H1 (cell line): ENCODE results near the gene VWCE. TPM values are rescaled to one million over a fixed set of nuclear protein-coding genes. Genes with fewer than 3 reads are reported as not detected.

ENCODE experiments used
- BRCA1 ChIP-seq: IDR thresholded peaks from 2 replicates; pipeline ENCODE4 v1.6.1; 2012; ENCODE audit warnings: low read depth, low read length, improper control_type of control experiment
- CBX5 ChIP-seq: fragments of 300-800, 300-1000 bp; sonication (generic); IDR thresholded peaks from 2 replicates; pipeline ENCODE4 v1.7.1; 2016; ENCODE audit warnings: antibody characterized with exemption, low read length, low read depth
- CHD2 ChIP-seq: IDR thresholded peaks from 2 replicates; pipeline ENCODE4 v1.6.1; 2012; ENCODE audit warnings: low read length, improper control_type of control experiment
- CREB1 ChIP-seq: IDR thresholded peaks from 2 replicates; pipeline ENCODE4 v1.6.1; 2012; ENCODE audit warnings: inconsistent platforms
- CTBP2 ChIP-seq: IDR thresholded peaks from 2 replicates; pipeline ENCODE4 v1.7.0; 2011; ENCODE audit warnings: borderline replicate concordance, mild to moderate bottlenecking, moderate library complexity, mixed read lengths, low read length; ENCODE audit not compliant: insufficient read depth, insufficient read length
- EGR1 ChIP-seq: IDR thresholded peaks from 2 replicates; pipeline ENCODE4 v1.6.1; 2011; ENCODE audit warnings: low read depth, low read length, borderline replicate concordance
- EP300 ChIP-seq, 2 experiments: IDR thresholded peaks; 1 replicate in 1 of 2; 2 replicates in 1 of 2; pipeline ENCODE4 v1.6.1; 2011 to 2012; ENCODE audit warnings: low read depth in 2 of 2, low read length in 2 of 2, mild to moderate bottlenecking in 2 of 2, borderline replicate concordance in 1 of 2, inconsistent platforms in 1 of 2, moderate library complexity in 1 of 2
- EZH2 ChIP-seq: fragments of 200-600 bp; sonication (generic); IDR thresholded peaks from 2 replicates; pipeline ENCODE4 v1.7.1; 2012; ENCODE audit warnings: low read depth, mild to moderate bottlenecking, moderate library complexity, low read length, inconsistent platforms; ENCODE audit not compliant: severe bottlenecking
- HDAC6 ChIP-seq: IDR thresholded peaks from one replicate; pipeline ENCODE4 v1.7.1; 2012; ENCODE audit warnings: low read depth, mild to moderate bottlenecking, inconsistent platforms, low read length, moderate library complexity
- KDM5A ChIP-seq: fragments of 200-600 bp; IDR thresholded peaks from 2 replicates; pipeline ENCODE4 v1.7.1; 2012; ENCODE audit warnings: mild to moderate bottlenecking, low read length, inconsistent platforms, mixed read lengths
- NRF1 ChIP-seq: IDR thresholded peaks from 2 replicates; pipeline ENCODE4 v1.6.1; 2011; ENCODE audit warnings: mild to moderate bottlenecking, low read depth, low read length, improper control_type of control experiment
- POLR2AphosphoS5 ChIP-seq: IDR thresholded peaks from 2 replicates; pipeline ENCODE4 v1.6.1; 2011; ENCODE audit warnings: low read depth, low read length
- POU5F1 ChIP-seq: IDR thresholded peaks from 2 replicates; pipeline ENCODE4 v1.6.1; 2011; ENCODE audit warnings: low read depth, mild to moderate bottlenecking, low read length, moderate library complexity
- SIRT6 ChIP-seq: IDR thresholded peaks from one replicate; pipeline ENCODE4 v1.7.1; 2012; ENCODE audit warnings: low read length, inconsistent platforms
- SIX5 ChIP-seq: IDR thresholded peaks from 2 replicates; pipeline ENCODE4 v1.6.1; 2011; ENCODE audit warnings: mild to moderate bottlenecking, low read depth, low read length
- SP1 ChIP-seq: IDR thresholded peaks from 2 replicates; pipeline ENCODE4 v1.6.1; 2011; ENCODE audit warnings: low read depth, low read length
- SP2 ChIP-seq: IDR thresholded peaks from 2 replicates; pipeline ENCODE4 v1.6.1; 2012; ENCODE audit warnings: mild to moderate bottlenecking, low read length, inconsistent platforms
- TAF1 ChIP-seq: IDR thresholded peaks from 2 replicates; pipeline ENCODE4 v1.6.1; 2011; ENCODE audit warnings: mild to moderate bottlenecking, low read depth, low read length
- TCF12 ChIP-seq: IDR thresholded peaks from 2 replicates; pipeline ENCODE4 v1.6.1; 2011; ENCODE audit warnings: low read depth, mild to moderate bottlenecking, low read length
- ZNF274 ChIP-seq: IDR thresholded peaks from 2 replicates; pipeline ENCODE4 v1.7.0; 2012; ENCODE audit warnings: low read length, borderline replicate concordance; ENCODE audit errors: extremely low read depth
- polyA plus RNA-seq, 7 experiments: library from polyadenylated mRNA; depleted of rRNA in 3 of 7; stranded (reverse) in 5 of 7; unstranded in 2 of 7; fragments of >200 nt in 5 of 7; fragments of 200-250 nt in 2 of 7; gene quantifications; 1 replicate in 5 of 7; 2 replicates in 1 of 7; 4 replicates in 1 of 7; pipeline versions ENCODE4 v1.2.1 to v1.2.3, GENCODE V29; 2011 to 2013; ENCODE audit warnings: missing spikeins in 2 of 7, mixed read lengths in 2 of 7
- total RNA-seq: library from RNA; stranded (reverse); fragmentation: NEBNext Ultra II Directional; extraction: Animal tissue kit (Norgen Biotek cat#: 25700); gene quantifications from 2 replicates; pipeline ENCODE4 v1.2.1, GENCODE V29; 2021
- TF ChIP-seq, protein P1 (sequence below): IDR thresholded peaks from 2 replicates; pipeline ENCODE4 v1.6.1; 2011; ENCODE audit warnings: low read length, improper control_type of control experiment
- TF ChIP-seq, protein P2 (sequence below): IDR thresholded peaks from 2 replicates; pipeline ENCODE4 v1.6.1; 2012; ENCODE audit warnings: low read length, inconsistent platforms
- TF ChIP-seq, protein P3 (sequence below): IDR thresholded peaks from 2 replicates; pipeline ENCODE4 v1.6.1; 2012; ENCODE audit warnings: inconsistent platforms

The VWCE gene
- total and polyA plus RNA-seq, 2 of the 8 experiments (the other 6 are each of a cell fraction or from before 2014, with no cell fraction given), result 9.5 to 12.3 TPM

DNA sequence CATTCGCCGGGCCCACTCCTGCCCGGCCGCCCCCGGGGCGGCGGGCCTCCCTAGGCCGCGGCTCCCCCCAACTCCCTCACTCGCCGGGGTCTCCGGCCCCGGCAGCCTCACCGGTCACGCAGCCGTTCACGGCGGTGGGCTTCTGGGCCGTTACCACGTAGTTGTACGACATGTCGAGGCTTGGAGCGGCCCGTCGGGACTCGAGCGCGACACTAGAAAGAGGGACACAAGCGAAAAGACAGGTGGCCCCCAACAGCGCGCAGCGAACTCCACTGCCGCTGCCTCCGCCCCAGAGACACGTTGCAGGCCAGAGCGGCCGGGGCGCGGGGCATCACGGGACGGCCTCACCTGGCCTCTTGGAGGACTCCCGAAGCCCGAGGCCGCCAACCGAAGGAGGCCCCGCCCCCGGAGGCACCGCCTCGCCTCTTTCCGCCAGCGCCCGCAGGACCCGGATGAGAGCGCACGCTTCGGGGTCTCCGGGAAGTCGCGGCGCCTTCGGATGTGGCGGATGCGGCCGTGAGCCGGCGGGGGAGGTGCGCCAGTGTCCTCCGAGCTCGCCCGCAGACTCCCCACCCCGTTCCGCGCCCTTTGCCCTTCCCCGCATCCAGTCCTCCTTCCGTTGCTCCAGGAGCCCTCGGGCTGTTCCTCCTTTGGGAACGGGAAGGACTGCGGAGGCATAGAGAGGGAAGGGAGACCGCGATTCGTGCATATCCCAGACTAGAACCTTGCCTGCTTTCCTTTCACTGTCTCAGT is 37.9 kb upstream of the VWCE start, which contains the start of the genes DDB1 and TKFC (continued):
- TF ChIP-seq POLR2AphosphoS5, result peak; percentile 91
- TF ChIP-seq CHD2, result no peak
- TF ChIP-seq EP300 (IDR thresholded peaks at IDR 0.05; ENCODE audit: borderline replicate concordance in 1 of 2, low read depth in 2 of 2, low read length in 2 of 2), result no peak
- no peak for TF ChIP-seq BRCA1
- TF ChIP-seq POU5F1, result no peak
- no peak for TF ChIP-seq NRF1
- no peak for TF ChIP-seq HDAC6
- peak; percentile 67 for TF ChIP-seq CREB1
- peak; percentile 30; the same call in 1 of the 2 replicates for TF ChIP-seq KDM5A
- peak; percentile 82; the same call in 1 of the 2 replicates for TF ChIP-seq TCF12
- TF ChIP-seq SIRT6, result no peak
- TF ChIP-seq SIX5, result no peak
- peak; percentile 15; the same call in 1 of the 2 replicates for TF ChIP-seq SP1
- TF ChIP-seq ZNF274, result no peak
- TF ChIP-seq, protein P1, sequence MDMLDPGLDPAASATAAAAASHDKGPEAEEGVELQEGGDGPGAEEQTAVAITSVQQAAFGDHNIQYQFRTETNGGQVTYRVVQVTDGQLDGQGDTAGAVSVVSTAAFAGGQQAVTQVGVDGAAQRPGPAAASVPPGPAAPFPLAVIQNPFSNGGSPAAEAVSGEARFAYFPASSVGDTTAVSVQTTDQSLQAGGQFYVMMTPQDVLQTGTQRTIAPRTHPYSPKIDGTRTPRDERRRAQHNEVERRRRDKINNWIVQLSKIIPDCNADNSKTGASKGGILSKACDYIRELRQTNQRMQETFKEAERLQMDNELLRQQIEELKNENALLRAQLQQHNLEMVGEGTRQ, result no peak
- TF ChIP-seq SP2, result peak; percentile 61; the same call in 1 of the 2 replicates
- peak; percentile 91 for TF ChIP-seq TAF1
- TF ChIP-seq CTBP2, result no peak
- no peak for TF ChIP-seq CBX5
- no peak for TF ChIP-seq EZH2
- TF ChIP-seq EGR1, result peak; percentile 29; the same call in 1 of the 2 replicates
- TF ChIP-seq, protein P2, sequence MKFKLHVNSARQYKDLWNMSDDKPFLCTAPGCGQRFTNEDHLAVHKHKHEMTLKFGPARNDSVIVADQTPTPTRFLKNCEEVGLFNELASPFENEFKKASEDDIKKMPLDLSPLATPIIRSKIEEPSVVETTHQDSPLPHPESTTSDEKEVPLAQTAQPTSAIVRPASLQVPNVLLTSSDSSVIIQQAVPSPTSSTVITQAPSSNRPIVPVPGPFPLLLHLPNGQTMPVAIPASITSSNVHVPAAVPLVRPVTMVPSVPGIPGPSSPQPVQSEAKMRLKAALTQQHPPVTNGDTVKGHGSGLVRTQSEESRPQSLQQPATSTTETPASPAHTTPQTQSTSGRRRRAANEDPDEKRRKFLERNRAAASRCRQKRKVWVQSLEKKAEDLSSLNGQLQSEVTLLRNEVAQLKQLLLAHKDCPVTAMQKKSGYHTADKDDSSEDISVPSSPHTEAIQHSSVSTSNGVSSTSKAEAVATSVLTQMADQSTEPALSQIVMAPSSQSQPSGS, result no peak
- TF ChIP-seq, protein P3, sequence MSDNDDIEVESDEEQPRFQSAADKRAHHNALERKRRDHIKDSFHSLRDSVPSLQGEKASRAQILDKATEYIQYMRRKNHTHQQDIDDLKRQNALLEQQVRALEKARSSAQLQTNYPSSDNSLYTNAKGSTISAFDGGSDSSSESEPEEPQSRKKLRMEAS, result peak; percentile 86
